Epithelial cell of proximal tubule (primary cell): Measurements from ENCODE around the gene RIN3. TPM values are rescaled to one million over a fixed set of nuclear protein-coding genes. Genes with fewer than 3 reads are reported as not detected.

ENCODE experiments used
- DNase-seq: peaks from one replicate; pipeline ENCODE4 v3.0.0-alpha.2; 2011; ENCODE audit warnings: low read depth
- H3K4me3 ChIP-seq: 2 replicates; pipeline ENCODE4 v1.5.1; 2011; ENCODE audit warnings: low read depth, mild to moderate bottlenecking, low read length
- total RNA-seq: library from RNA; depleted of rRNA; stranded (reverse); fragments of >200 nt; gene quantifications from 2 replicates; pipeline ENCODE4 v1.2.3, GENCODE V29; 2015
- TF ChIP-seq, protein P1 (sequence below): conservative IDR thresholded peaks from 2 replicates; pipeline ENCODE4 v1.5.1; 2012; ENCODE audit warnings: low read depth, mild to moderate bottlenecking, low read length

Gene RIN3
- total RNA-seq, 1 donor from 2014 or later, result 7.4 TPM

DNA sequence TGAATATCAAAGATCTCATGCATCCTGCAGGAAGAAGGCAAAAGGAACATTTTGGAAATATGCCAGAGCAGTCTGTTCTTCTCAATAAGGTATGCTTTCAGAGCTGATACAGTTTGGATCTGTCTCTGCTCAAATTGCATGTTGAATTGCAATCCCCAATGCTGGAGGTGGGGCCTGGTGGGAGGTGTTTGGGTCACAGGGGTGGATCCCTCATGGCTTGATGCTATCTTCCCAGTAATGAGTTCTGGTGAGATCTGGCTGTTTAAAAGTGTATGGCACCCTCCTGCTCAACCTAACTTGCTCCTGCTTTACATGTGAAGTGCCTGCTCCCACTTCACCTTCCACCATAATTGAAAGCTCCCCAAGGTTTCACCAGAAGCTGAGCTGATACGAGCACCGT is 76.6 kb downstream of the RIN3 start:
- TF ChIP-seq, protein P1, sequence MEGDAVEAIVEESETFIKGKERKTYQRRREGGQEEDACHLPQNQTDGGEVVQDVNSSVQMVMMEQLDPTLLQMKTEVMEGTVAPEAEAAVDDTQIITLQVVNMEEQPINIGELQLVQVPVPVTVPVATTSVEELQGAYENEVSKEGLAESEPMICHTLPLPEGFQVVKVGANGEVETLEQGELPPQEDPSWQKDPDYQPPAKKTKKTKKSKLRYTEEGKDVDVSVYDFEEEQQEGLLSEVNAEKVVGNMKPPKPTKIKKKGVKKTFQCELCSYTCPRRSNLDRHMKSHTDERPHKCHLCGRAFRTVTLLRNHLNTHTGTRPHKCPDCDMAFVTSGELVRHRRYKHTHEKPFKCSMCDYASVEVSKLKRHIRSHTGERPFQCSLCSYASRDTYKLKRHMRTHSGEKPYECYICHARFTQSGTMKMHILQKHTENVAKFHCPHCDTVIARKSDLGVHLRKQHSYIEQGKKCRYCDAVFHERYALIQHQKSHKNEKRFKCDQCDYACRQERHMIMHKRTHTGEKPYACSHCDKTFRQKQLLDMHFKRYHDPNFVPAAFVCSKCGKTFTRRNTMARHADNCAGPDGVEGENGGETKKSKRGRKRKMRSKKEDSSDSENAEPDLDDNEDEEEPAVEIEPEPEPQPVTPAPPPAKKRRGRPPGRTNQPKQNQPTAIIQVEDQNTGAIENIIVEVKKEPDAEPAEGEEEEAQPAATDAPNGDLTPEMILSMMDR, result no peak
- H3K4me3 ChIP-seq, result no peak overlapping the region
- no peak for DNase-seq

DNA sequence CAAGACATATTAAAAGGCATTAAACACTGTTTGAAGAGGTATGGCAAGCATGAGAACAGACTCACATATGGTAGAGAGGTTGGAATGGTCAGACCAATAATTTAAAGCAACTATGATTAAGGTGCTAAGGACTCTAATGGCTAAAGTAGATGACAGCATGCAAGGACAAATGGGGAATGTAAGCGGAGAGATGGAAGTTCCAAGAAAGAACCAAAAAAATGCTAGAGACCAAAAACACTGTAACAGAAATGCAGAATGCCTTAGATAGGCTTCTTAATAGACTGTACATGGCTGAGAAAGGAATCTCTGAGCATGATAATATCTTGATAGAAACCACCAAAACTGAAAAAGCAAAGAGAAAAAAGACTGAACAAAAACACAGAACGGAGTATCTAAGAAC is 77.4 kb downstream of the RIN3 start:
- TF ChIP-seq, protein P1, result no peak
- DNase-seq, result no peak
- no peak overlapping the region for H3K4me3 ChIP-seq

DNA sequence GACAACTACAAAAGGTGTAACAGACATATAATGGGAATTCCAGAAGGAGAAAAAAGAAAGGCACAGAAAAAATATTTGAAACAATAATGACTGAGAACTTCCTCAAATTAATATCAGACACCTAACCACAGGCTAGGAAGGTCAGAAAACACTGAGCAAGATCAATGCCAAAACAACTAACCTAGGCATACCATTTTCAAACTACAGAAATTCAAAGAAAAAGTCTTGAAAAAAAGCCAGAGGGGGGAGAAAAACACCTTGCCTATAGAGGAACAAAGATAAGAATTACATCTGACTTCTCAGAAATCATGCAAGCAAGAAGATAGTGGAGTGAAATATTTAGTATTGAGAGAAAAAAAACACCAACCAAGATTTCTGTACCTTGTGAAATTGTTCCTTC is 77.8 kb downstream of the RIN3 start:
- no peak overlapping the region for H3K4me3 ChIP-seq
- no peak for DNase-seq
- TF ChIP-seq, protein P1, result no peak

DNA sequence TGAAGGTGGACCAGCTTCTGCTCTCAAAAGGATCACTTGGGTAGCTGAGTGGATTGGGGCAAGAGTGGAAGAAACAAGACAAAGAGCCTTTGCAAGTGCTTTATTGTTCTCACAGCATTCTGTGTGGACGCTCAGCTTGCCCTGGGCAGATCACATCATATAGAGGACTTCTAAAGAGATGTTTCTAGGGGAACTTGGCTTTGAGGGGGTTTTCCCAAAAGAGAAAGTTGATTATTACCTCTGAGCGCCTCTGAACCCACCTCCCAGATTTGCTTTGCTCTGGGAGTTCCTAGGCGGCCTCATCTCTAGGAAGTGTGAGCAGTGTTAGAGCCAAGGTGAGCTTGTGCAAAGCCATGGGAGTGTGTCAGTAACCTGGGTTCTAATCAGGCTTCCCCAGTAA is 81.7 kb downstream of the RIN3 start:
- H3K4me3 ChIP-seq, result no peak overlapping the region
- no peak for DNase-seq

DNA sequence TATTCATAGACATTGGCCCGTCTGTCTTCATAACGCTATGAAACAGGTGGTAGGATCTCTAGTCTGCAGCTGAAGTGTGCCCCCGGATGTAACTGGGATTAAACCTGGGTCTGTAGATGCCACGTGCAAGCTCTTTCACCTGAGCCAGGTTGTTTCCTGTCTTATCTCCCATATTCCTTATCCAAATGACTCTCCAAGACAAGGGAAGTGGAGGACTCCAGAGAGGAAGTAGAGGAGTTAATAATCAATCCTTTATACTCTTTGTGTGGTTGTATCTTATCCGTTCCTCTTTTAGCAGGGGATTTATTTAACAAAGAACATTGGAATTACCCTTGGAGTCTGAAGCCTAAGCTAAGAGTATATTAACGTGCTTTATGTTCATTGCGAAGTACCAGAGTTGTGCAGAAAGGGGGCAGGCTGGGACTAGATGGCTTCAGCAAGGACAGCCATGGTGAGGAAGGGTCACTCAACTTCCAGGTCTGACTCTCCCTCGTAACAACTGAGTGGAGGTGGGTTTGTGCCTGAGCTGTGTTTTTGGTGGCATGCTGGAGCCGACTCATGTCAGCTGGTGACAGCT is 82.8 kb downstream of the RIN3 start:
- H3K4me3 ChIP-seq, result no peak overlapping the region
- no peak for DNase-seq
- TF ChIP-seq, protein P1, result peak; percentile 23

More for the DNA sequence above, 81.7 kb downstream of the RIN3 start:
- TF ChIP-seq, protein P1, result no peak

DNA sequence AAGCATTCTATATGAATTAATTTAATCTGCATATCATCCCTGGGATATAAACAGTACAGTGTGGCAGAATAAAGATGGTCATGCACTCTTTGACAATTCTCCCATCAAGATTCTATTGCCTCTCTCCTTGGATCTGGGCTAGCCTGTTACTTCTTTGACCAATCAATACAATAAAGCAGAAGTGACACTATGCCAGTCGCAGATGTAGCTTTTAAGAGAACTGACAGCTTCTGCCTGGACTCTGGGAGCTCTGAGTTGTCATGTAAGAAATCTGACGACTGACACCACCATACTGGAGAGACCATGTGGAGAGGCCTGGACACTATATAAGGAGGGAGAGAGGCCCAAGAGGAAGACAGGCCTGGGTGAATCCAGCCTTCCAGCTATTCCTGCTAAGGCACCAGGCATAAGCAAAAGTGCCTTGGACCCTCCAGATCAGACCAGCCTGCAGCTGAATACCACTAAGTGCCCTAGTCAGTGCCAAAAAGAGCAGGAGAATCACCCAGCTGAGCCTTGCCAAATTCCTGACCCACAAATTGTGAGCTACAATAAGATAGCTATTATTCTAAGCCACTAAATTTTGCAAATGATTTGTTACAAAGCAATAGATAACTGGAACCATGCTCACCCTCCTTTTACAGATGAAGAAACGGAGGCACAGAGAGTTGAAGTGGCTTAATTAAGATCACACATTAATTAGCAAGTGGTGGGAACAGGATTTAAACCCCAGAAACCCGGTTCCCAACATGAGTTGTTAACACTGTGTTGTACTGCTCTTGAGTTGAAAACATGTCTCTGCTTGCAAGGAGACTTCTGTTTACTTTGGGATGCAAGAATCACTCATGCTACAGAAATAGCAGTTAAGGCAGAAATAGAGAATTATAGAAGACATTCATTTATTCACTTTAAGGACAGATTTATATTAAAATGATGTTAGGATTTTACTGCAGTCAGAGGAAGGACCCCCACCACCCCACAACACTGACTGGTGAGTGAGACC is 84.6 kb downstream of the RIN3 start:
- no peak for DNase-seq
- no peak overlapping the region for H3K4me3 ChIP-seq
- TF ChIP-seq, protein P1, result no peak
